ENCODE measurements around the gene TUFT1.

DNA sequence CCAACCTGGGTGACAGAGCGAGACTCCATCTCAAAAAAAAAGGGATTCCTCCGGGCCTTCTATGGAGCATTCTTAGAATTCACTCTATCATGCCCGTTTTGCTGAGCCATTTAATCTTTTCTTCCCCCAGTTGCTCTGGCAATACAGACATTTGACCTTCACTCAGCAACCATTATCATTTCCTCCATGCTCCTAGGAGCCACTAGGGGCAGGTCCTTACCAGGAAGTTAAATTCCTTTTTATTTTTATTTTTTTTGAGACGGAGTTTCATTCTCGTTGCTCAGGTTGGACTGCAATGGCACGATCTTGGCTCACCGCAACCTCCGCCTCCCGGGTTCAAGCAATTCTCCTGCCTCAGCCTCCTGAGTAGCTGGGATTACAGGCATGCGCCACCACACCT is 38.6 kb upstream of the TUFT1 start:
- TF ChIP-seq YY1 (IDR thresholded peaks at IDR 0.05; ENCODE audit: extremely low read depth, insufficient replicate concordance, low read depth, low read length) (no peak), POLR2AphosphoS5 (IDR thresholded peaks at IDR 0.05; ENCODE audit: low read depth, low read length) (no peak), ZNF274 (IDR thresholded peaks at IDR 0.05; ENCODE audit: low read depth, low read length) (no peak), EZH2phosphoT487 (IDR thresholded peaks at IDR 0.05; ENCODE audit: borderline replicate concordance) (no peak)
- TF ChIP-seq, protein P1, sequence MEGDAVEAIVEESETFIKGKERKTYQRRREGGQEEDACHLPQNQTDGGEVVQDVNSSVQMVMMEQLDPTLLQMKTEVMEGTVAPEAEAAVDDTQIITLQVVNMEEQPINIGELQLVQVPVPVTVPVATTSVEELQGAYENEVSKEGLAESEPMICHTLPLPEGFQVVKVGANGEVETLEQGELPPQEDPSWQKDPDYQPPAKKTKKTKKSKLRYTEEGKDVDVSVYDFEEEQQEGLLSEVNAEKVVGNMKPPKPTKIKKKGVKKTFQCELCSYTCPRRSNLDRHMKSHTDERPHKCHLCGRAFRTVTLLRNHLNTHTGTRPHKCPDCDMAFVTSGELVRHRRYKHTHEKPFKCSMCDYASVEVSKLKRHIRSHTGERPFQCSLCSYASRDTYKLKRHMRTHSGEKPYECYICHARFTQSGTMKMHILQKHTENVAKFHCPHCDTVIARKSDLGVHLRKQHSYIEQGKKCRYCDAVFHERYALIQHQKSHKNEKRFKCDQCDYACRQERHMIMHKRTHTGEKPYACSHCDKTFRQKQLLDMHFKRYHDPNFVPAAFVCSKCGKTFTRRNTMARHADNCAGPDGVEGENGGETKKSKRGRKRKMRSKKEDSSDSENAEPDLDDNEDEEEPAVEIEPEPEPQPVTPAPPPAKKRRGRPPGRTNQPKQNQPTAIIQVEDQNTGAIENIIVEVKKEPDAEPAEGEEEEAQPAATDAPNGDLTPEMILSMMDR (IDR thresholded peaks at IDR 0.05 in 2 of 3, conservative IDR thresholded peaks at IDR 0.05 in 1 of 3; ENCODE audit: borderline replicate concordance in 1 of 3, insufficient read depth in 1 of 3, low read depth in 2 of 3, low read length in 2 of 3): peak in 2 of 3 experiments; percentile 34 to 35; a peak in 2 of 6 replicates
- TF ChIP-seq, protein P2, sequence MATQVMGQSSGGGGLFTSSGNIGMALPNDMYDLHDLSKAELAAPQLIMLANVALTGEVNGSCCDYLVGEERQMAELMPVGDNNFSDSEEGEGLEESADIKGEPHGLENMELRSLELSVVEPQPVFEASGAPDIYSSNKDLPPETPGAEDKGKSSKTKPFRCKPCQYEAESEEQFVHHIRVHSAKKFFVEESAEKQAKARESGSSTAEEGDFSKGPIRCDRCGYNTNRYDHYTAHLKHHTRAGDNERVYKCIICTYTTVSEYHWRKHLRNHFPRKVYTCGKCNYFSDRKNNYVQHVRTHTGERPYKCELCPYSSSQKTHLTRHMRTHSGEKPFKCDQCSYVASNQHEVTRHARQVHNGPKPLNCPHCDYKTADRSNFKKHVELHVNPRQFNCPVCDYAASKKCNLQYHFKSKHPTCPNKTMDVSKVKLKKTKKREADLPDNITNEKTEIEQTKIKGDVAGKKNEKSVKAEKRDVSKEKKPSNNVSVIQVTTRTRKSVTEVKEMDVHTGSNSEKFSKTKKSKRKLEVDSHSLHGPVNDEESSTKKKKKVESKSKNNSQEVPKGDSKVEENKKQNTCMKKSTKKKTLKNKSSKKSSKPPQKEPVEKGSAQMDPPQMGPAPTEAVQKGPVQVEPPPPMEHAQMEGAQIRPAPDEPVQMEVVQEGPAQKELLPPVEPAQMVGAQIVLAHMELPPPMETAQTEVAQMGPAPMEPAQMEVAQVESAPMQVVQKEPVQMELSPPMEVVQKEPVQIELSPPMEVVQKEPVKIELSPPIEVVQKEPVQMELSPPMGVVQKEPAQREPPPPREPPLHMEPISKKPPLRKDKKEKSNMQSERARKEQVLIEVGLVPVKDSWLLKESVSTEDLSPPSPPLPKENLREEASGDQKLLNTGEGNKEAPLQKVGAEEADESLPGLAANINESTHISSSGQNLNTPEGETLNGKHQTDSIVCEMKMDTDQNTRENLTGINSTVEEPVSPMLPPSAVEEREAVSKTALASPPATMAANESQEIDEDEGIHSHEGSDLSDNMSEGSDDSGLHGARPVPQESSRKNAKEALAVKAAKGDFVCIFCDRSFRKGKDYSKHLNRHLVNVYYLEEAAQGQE (IDR thresholded peaks at IDR 0.05; ENCODE audit: low read depth): no peak
